GM21447 (cell line): ENCODE measurements around the gene KYAT1.

Experiments
- ATAC-seq: cut with Tn5 transposase; IDR thresholded peaks from one replicate; pipeline ENCODE4 v1.9.1; 2021; ENCODE audit not compliant: unreplicated experiment

The KYAT1 gene

GRCh38 chr9:128786681-128787601, 94.8 kb downstream of the KYAT1 start, which contains the start of gene TBC1D13:
Gene TBC1D13, plus strand, starts transcription at chr9:128787253. Its CDS starts 101 bp downstream, at chr9:128787354.
- peak; percentile 78 for ATAC-seq

GRCh38 chr9:128785427-128785826, 96.3 kb downstream of the KYAT1 start:
- ATAC-seq = no peak
